ENCODE results near the gene RBX1.
A peak's percentile ranks its signal among the peaks of the same experiment; 100 is the strongest.
"Not testable (repeated sequence)": the region's sequence is repeated elsewhere in the genome, so short reads cannot be mapped to it uniquely, and the experiment has no call there.

RBX1 gene

GRCh38 chr22:40950962-40951794 lies at the start of gene RBX1:
Gene RBX1 (plus strand): TSS chr22:40951378. CDS start chr22:40951399, 21 bp downstream.
- H3K4me3 ChIP-seq (ENCODE audit: low read depth, low read length) = peak within 1 kb of the TSS; percentile 89
- no peak for TF ChIP-seq CTCF (IDR thresholded peaks at IDR 0.05; ENCODE audit: low read depth, low read length, missing control alignments)
- DNase-seq (ENCODE audit: low read depth) = peak; percentile 96

- H3K4me3 ChIP-seq (ENCODE audit: low read depth, low read length) = no peak overlapping the region
- TF ChIP-seq CTCF (IDR thresholded peaks at IDR 0.05; ENCODE audit: low read depth, low read length, missing control alignments) = no peak
- DNase-seq (ENCODE audit: low read depth) = no peak
Measured at GRCh38 chr22:40904101-40904500, 47.1 kb upstream of the RBX1 start.

- no peak for DNase-seq (ENCODE audit: low read depth)
- no peak for TF ChIP-seq CTCF (IDR thresholded peaks at IDR 0.05; ENCODE audit: low read depth, low read length, missing control alignments)
- H3K4me3 ChIP-seq (ENCODE audit: low read depth, low read length) = no peak overlapping the region
Measured at GRCh38 chr22:40908895-40909294, 42.3 kb upstream of the RBX1 start.

GRCh38 chr22:40911772-40912171 lies 39.4 kb upstream of the RBX1 start:
- H3K4me3 ChIP-seq (ENCODE audit: low read depth, low read length) = no peak overlapping the region
- no peak for TF ChIP-seq CTCF (IDR thresholded peaks at IDR 0.05; ENCODE audit: low read depth, low read length, missing control alignments)
- DNase-seq (ENCODE audit: low read depth) = no peak

- not testable (repeated sequence) for DNase-seq (ENCODE audit: low read depth); H3K4me3 ChIP-seq (ENCODE audit: low read depth, low read length)
Measured at GRCh38 chr22:40912987-40913386, 38.2 kb upstream of the RBX1 start.

GRCh38 chr22:40919446-40919845 lies 31.7 kb upstream of the RBX1 start:
- no peak for TF ChIP-seq CTCF (IDR thresholded peaks at IDR 0.05; ENCODE audit: low read depth, low read length, missing control alignments)
- H3K4me3 ChIP-seq (ENCODE audit: low read depth, low read length) = no peak overlapping the region
- DNase-seq (ENCODE audit: low read depth) = no peak

- TF ChIP-seq CTCF (IDR thresholded peaks at IDR 0.05; ENCODE audit: low read depth, low read length, missing control alignments) = no peak
- H3K4me3 ChIP-seq (ENCODE audit: low read depth, low read length) = no peak overlapping the region
- no peak for DNase-seq (ENCODE audit: low read depth)
Measured at GRCh38 chr22:40920526-40920925, 30.7 kb upstream of the RBX1 start.
